ENCODE data around the gene RSPH1.

RSPH1 gene

GRCh38 chr21:42512346-42513034 lies 16.5 kb upstream of the RSPH1 start:
- no peak for DNase-seq

DNA sequence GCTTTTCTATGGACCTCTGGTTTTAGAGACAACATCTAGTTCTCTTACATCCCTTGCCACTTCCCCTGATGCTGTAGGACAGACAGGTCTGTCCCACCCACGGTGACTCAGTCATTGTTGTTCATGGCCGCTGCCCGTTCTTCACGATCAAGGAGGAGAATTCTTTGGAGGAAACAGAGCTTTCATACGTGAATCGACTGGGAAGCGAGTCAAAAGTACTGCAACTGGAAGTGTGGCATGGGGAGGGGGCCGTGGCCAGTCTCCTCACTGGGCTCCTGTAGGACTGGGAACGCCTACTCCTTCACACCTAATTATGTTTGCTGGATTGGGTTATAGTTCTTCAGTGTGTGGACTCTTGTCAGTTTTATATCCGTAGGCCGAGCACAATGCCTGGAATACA lies 13.2 kb upstream of the RSPH1 start:
- DNase-seq = no peak

DNA sequence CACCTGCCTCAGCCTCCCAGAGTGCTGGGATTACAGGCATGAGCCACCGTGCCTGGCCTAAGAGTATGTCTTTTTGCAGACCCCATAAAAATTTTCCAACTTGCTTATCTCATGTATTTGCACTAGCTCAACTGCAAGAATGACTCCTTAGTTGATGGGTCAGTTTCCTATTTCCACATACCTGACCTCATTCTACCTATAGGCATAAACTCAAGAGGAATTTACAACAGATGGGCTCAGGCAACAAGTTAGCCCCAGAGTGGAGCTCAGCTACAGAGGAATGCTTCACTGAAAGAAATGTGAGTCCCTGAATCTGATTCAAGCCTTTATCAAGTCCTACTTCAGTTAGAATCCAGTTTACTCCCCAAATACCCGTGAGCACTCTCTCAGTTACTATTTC lies 12.3 kb upstream of the RSPH1 start:
- no peak for DNase-seq

DNA sequence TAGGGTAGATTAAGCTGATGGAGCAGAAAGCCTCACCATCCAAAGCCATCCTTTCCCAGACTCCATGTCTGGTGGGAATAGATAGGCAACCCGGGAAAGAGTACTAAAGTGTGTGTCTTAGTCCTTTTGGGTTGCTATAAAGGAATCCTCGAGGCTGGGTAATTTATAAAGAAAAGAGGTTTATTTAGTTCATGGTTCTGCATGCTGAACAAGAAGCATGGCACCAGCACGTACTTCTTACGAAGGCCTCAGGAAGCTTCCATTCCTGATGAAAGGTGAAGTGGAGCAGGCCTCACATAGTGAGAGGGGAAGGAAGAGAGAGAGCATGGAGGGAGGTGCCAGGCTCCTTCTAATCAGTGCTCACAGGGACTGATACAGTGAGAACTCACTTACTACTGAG lies 11.4 kb upstream of the RSPH1 start:
- no peak for DNase-seq

- no peak for DNase-seq
Observed at GRCh38 chr21:42505090-42505726, 9.2 kb upstream of the RSPH1 start.

- DNase-seq = no peak
Observed at GRCh38 chr21:42503711-42504110, 7.7 kb upstream of the RSPH1 start.

GRCh38 chr21:42500736-42501135 lies 4.7 kb upstream of the RSPH1 start:
- DNase-seq = no peak

GRCh38 chr21:42500225-42500624 lies 4.2 kb upstream of the RSPH1 start:
- DNase-seq = no peak

GRCh38 chr21:42499444-42500112 lies 3.6 kb upstream of the RSPH1 start:
- no peak for DNase-seq

DNA sequence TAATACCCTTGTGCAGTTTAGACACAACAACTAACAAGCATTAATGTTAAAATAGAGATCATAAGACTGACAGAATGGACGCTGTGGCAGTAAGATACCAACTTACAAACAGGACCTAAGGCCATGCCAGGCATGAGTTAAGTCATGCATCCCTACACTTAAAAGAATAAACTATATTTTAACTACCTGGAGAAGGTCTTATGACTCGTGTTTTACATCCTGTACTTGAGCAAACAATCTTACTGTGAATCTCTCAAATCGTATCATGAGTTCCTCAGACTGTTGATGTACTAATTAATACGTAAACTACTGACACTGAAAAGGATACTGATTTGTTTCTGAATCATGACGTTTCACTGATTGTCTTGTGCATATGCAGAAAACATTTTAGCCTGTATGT lies 2.0 kb upstream of the RSPH1 start:
- DNase-seq = no peak

DNA sequence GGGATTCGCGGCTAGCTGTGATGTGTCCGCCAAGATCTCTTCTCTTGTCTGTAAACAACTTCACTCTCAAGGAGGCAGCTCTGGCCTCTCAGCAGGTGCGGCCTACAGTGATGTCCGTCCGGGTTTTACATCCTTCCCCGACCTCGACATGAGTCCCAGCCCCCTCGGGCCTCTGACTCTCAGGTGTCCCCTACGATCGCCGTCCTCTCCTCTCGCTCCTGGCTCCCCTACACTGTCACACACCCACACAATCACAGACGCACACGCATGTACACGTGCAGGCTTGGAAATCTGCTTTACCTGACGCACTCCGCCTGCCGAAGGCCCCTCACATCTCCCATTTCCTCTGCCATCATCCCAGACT lies 797 bp upstream of the RSPH1 start:
- no peak for DNase-seq

DNA sequence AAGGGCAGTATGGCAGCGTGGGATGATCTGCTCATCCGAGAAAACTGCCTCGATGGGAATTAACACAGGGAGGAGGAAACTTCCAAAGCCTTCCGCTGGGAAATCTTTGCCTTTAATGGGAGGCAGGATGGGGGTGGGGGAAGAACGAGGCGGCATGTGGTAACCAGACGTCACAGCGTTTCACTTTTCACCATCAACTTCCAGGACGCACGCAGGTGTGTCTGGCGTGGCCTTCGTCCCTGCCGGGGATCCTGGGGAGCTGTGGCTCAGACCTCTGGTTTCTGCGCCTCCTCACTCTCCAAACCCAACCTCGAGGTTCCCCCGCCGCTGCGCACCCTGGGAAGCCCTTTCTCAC lies 282 bp downstream of the RSPH1 start:
- DNase-seq = no peak

DNA sequence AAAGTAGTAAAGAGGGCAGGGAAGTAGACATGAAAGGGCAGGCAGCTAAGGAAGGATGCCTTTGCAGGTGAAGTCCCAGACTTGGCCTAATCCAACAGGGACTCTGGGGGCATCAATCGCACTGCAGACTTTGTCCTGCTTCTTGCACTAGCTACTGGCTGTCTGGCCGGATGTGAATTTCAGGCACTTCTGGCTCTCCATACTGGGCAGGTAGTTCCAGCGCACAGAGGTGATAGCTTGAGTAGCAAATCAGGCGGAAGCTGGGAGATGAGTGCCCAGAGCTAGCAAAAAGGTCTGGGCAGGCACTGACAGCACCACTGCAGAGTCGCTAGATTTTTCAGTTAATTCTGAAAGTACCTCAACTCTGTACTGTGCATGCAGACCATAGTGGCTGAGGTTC lies 997 bp downstream of the RSPH1 start:
- DNase-seq = no peak

GRCh38 chr21:42493109-42494060 lies 2.6 kb downstream of the RSPH1 start:
- DNase-seq = no peak

DNA sequence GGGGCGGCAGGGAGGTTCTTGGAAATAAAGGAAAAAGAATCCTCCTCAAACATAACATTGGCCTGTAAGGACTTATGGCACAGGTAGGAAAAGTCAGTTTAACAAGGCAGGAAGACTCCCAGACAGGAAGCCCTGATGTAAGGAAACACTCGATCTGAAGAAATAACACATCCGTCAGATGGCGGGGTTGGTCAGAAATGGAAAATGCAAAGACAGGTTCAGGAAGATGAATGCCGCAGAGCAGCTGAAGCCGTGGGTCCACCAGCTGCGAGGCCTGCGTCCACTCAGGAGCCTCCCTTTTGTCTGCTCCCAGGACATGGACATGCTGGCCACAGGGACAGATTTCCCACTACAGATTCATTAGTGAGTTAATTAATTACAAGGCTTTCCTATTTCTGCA lies 3.8 kb downstream of the RSPH1 start:
- no peak for DNase-seq

DNA sequence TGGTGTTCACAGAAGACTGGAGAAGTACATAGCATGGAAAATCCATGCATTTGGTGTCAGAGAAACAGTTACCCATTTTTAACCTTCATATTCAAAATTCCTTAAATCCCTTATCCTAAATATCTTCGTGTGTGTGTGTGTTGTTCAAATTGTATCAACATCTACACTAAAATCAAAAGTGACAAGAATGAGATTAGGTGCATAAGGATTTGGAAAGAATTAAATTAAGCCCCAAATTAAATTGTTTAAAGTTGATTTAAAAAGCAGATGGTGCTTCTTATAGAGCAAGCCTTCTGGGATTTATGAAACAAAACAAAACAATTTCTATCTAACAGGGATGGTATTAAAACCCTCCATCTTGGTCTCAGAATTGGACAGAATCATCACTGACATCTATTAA lies 4.7 kb downstream of the RSPH1 start:
- DNase-seq = no peak

DNA sequence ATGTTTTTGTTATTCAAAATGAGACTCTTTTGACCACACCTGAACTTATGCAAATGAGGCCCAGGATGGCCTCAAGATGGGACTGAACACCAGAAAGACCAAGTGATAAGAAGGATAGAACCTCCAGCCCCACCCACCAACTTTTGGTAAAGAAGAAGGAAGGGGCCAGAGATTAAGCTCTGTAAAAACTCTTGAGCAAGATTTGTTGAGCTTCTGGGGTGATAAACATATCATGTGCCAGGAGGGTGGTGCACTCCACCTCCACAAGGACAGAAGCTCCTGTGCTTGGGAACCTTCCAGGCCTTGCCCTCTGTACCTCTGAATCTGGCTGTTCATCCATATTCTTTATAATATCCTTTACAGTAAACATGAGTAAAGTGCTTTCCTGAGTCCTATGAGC lies 5.3 kb downstream of the RSPH1 start:
- DNase-seq = no peak

- no peak for DNase-seq
Observed at GRCh38 chr21:42489991-42490390, 6.0 kb downstream of the RSPH1 start.

- no peak for DNase-seq
Observed at GRCh38 chr21:42489006-42489563, 6.9 kb downstream of the RSPH1 start.

DNA sequence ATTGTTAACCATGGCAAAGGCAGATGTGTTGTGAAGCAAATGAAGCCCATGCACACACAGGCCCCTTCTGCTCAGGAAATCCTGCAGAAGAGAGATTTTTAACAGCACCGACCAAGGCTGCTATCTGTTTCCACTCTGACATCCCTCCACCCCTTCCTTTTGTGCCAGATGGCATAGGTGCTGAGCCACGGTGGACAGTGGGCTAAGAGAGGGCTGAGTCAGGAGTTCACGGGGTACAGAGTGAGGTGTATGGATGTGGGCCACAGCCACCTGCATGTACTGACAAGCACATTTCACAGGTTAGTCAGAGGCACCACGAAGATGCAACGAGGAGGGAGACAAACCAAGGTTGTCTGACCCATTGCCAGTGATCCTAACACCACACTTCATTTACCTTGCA lies 9.5 kb downstream of the RSPH1 start:
- no peak for DNase-seq

DNA sequence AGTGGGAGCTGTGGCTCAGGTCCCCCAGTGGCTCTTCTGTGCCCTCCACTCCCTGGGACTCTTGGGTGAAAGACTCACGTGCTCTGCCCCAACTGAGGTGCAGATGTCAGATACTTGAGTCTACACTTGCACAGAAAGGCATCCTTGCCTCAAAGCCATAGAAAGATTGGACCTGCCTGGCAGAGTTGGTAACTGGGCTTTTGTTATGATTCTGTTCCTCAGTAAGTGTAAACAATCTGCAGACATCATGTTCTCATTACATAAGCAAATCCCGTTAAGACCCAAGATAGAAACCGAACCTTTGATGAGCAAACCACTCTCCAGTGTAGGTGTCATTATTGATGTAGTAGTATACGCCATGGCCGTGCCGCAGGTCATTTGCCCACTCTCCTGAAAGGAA lies 10.0 kb downstream of the RSPH1 start:
- DNase-seq = no peak

DNA sequence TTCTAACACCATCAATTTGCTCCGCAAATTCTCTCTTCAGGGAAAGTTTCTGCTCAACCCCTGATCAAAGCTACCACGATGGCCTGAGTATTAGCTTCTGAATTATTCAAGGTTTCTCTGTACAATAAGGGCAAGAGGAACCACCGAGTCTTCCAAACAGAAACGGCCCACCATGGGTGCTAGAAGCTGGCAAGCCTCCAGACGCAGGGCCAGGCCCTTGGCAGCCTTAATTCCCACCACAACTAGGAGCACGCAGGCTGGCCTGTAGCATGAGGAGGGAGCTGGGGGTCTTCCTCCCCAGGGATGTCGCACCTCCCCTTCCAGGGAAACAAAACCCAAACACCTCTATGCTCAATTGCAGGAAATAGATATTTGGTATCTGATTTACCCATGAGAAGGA lies 11.1 kb downstream of the RSPH1 start:
- no peak for DNase-seq

DNA sequence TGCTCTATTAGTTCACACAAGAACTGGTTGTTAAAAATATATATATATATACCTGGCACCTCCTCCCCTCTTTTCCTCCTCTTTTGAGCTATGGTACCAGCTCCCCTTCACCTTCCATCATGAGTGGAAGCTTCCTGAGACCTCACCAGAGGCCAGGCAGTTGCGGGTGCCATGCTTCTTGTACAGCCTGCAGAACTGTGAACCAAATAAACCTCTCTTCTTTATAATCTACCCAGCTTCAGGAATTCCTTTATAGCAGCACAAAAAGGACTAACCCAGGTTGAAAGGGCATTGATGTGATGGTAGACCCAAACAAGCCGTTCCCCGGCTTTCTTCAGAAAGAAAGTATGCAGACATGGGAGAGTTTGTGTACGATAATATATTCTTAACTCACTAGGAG lies 14.9 kb downstream of the RSPH1 start:
- DNase-seq = no peak

All from NCI-H187 treated with DMSO at 0.1 percent for 48 hours (cell line).